SK-N-SH (cell line): ENCODE measurements around the gene IQSEC1. TPM values are rescaled to one million over a fixed set of nuclear protein-coding genes. Genes with fewer than 3 reads are reported as not detected.

Experiments
- CTCF ChIA-PET: fragments of 300-600, 350-600 bp; formaldehyde crosslinking; extraction: SDS; loops from one replicate; lab custom pipeline; 2021; lab: Yijun Ruan, JAX
- POLR2A ChIA-PET: fragments of 350-600 bp; sonication (Branson Sonifier 250); formaldehyde crosslinking; extraction: SDS; loops from one replicate; lab custom pipeline; 2020; ENCODE audit warnings: antibody characterized with exemption, inconsistent platforms; lab: Yijun Ruan, JAX
- DNase-seq: peaks from one replicate; pipeline ENCODE4 v3.0.0; 2012
- H2AFZ ChIP-seq: fragments of 200-600 bp; sonication (generic); 2 replicates; pipeline ENCODE4 v1.8.1; 2016; ENCODE audit warnings: antibody characterized with exemption, mild to moderate bottlenecking, low read depth
- H3F3A ChIP-seq: fragments of 200-600 bp; sonication (generic); replicated peaks from 2 replicates; pipeline ENCODE3; 2016; ENCODE audit warnings: antibody characterized with exemption, mild to moderate bottlenecking; ENCODE audit not compliant: insufficient read depth
- H3K27ac ChIP-seq, 2 experiments: fragments of 200-500 bp in 1 of 2; fragments of 200-600 bp in 1 of 2; sonication (Bioruptor generic) in 1 of 2; sonication (generic), shearing (Covaris generic) in 1 of 2; 2 replicates each; pipeline versions ENCODE4 v1.5.1 to v1.6.1; 2014 to 2016; ENCODE audit warnings: low read depth in 2 of 2, inconsistent platforms in 1 of 2, low read length in 1 of 2, mild to moderate bottlenecking in 1 of 2, mixed read lengths in 1 of 2
- H3K27me3 ChIP-seq: fragments of 200-600 bp; sonication (generic), shearing (Covaris generic); 2 replicates; pipeline ENCODE4 v1.6.1; 2016; ENCODE audit warnings: mixed run types; ENCODE audit not compliant: insufficient read depth
- H3K36me3 ChIP-seq, 2 experiments: fragments of 200-500 bp in 1 of 2; fragments of 200-600 bp in 1 of 2; sonication (Bioruptor generic) in 1 of 2; sonication (generic) in 1 of 2; replicated peaks in 1 of 2; 2 replicates each; pipeline versions ENCODE3 to v1.5.1; 2014 to 2016; ENCODE audit warnings: low read length in 1 of 2, mild to moderate bottlenecking in 1 of 2; ENCODE audit not compliant: insufficient read depth in 2 of 2, control insufficient read depth in 1 of 2
- H3K4me1 ChIP-seq, 2 experiments: fragments of 200-500 bp in 1 of 2; fragments of 200-600 bp in 1 of 2; sonication (Bioruptor generic) in 1 of 2; sonication (generic), shearing (Covaris generic) in 1 of 2; 2 replicates each; pipeline versions ENCODE4 v1.5.1 to v1.6.1; 2014 to 2016; ENCODE audit warnings: low read depth in 1 of 2, low read length in 1 of 2, mixed run types in 1 of 2; ENCODE audit not compliant: insufficient read depth in 2 of 2, control insufficient read depth in 1 of 2
- H3K4me2 ChIP-seq: fragments of 200-600 bp; sonication (generic), shearing (Covaris generic); 2 replicates; pipeline ENCODE4 v1.6.1; 2017; ENCODE audit warnings: mixed run types
- H3K4me3 ChIP-seq, 2 experiments: fragments of 200-500 bp in 1 of 2; fragments of 200-600 bp in 1 of 2; sonication (Bioruptor generic) in 1 of 2; sonication (generic), shearing (Covaris generic) in 1 of 2; 2 replicates each; pipeline versions ENCODE4 v1.5.1 to v1.8.1; 2014 to 2016; ENCODE audit warnings: low read depth in 2 of 2, inconsistent platforms in 1 of 2, low read length in 1 of 2, mild to moderate bottlenecking in 1 of 2, mixed read lengths in 1 of 2, moderate library complexity in 1 of 2
- H3K79me2 ChIP-seq: fragments of 200-600 bp; sonication (generic); 2 replicates; pipeline ENCODE4 v1.8.1; 2017; ENCODE audit warnings: mild to moderate bottlenecking; ENCODE audit not compliant: insufficient read depth
- H3K9ac ChIP-seq: fragments of 200-600 bp; sonication (generic); 2 replicates; pipeline ENCODE4 v1.6.1; 2017; ENCODE audit warnings: mixed run types
- H3K9me2 ChIP-seq: fragments of 200-600 bp; sonication (generic); 2 replicates; pipeline ENCODE4 v1.6.1; 2017; ENCODE audit warnings: mixed run types
- H3K9me3 ChIP-seq: fragments of 200-600 bp; sonication (generic); 2 replicates; pipeline ENCODE4 v1.6.1; 2017; ENCODE audit warnings: mixed run types, mild to moderate bottlenecking, moderate library complexity
- H4K20me1 ChIP-seq: fragments of 200-600 bp; sonication (generic); 2 replicates; pipeline ENCODE4 v1.6.1; 2017; ENCODE audit warnings: mild to moderate bottlenecking, mixed run types; ENCODE audit not compliant: insufficient read depth
- CHD2 ChIP-seq: fragments of 150-350 bp; IDR thresholded peaks from 2 replicates; pipeline ENCODE4 v1.6.1; 2018; ENCODE audit warnings: low read length; ENCODE audit not compliant: partially characterized antibody
- ELF1 ChIP-seq: IDR thresholded peaks from 2 replicates; pipeline ENCODE4 v1.4.0; 2012
- EP300 ChIP-seq, 2 experiments: IDR thresholded peaks; 2 replicates each; pipeline versions ENCODE4 v1.4.0 to v1.6.1; 2012; ENCODE audit warnings: borderline replicate concordance in 1 of 2, low read depth in 1 of 2, low read length in 1 of 2
- FOSL2 ChIP-seq: IDR thresholded peaks from 2 replicates; pipeline ENCODE4 v1.4.0; 2012; ENCODE audit warnings: low read depth, mild to moderate bottlenecking, moderate library complexity, borderline replicate concordance
- FOXM1 ChIP-seq: IDR thresholded peaks from 2 replicates; pipeline ENCODE4 v1.4.0; 2012; ENCODE audit warnings: low read depth, mild to moderate bottlenecking
- GABPA ChIP-seq: IDR thresholded peaks from 2 replicates; pipeline ENCODE4 v1.4.0; 2012; ENCODE audit warnings: low read depth, mild to moderate bottlenecking
- IRF3 ChIP-seq: fragments of 150-350 bp; IDR thresholded peaks from 2 replicates; pipeline ENCODE4 v1.6.1; 2016; ENCODE audit warnings: mild to moderate bottlenecking, low read depth, low read length
- MAX ChIP-seq: IDR thresholded peaks from 2 replicates; pipeline ENCODE4 v1.4.0; 2012; ENCODE audit warnings: low read depth
- MEF2A ChIP-seq: IDR thresholded peaks from 2 replicates; pipeline ENCODE4 v1.4.0; 2012; ENCODE audit warnings: low read depth, borderline replicate concordance
- NFIC ChIP-seq: IDR thresholded peaks from 2 replicates; pipeline ENCODE4 v1.4.0; 2012; ENCODE audit warnings: borderline replicate concordance
- NRF1 ChIP-seq: IDR thresholded peaks from 2 replicates; pipeline ENCODE4 v1.6.1; 2012; ENCODE audit warnings: low read depth, mild to moderate bottlenecking, low read length
- POLR2AphosphoS5 ChIP-seq: IDR thresholded peaks from 2 replicates; pipeline ENCODE4 v1.6.1; 2012; ENCODE audit warnings: low read depth, low read length
- REST ChIP-seq: IDR thresholded peaks from 2 replicates; pipeline ENCODE4 v1.6.1; 2012; ENCODE audit warnings: mild to moderate bottlenecking, low read depth, low read length, moderate library complexity
- RFX5 ChIP-seq: IDR thresholded peaks from 2 replicates; pipeline ENCODE4 v1.6.1; 2012; ENCODE audit warnings: mild to moderate bottlenecking, improper control_type of control experiment, low read length
- ZBTB33 ChIP-seq: IDR thresholded peaks from 2 replicates; pipeline ENCODE4 v1.4.0; 2012; ENCODE audit warnings: low read depth, borderline replicate concordance
- WGBS: methylation state at CpG from one replicate; pipeline ENCODE4 v1.1.6; 2017; ENCODE audit warnings: low lambda C conversion rate; 5-methylcytosine and 5-hydroxymethylcytosine counted together
- polyA plus RNA-seq, 3 experiments: library from polyadenylated mRNA; depleted of rRNA; stranded (reverse); fragments of >200 nt; gene quantifications; 2 replicates each; pipeline ENCODE4 v1.2.3, GENCODE V29; 2012

Gene IQSEC1
- polyA plus RNA-seq, 1 of the 3 experiments (the other 2 are of a cell fraction) = 6.2 TPM

- H3K9me3 ChIP-seq = no peaks in the 10 kb centered on the region
- H3K27ac ChIP-seq = no peak overlapping the region
- no peaks in the 10 kb centered on the region for H3K79me2 ChIP-seq
- no peak overlapping the region for H3K4me2 ChIP-seq
- TF ChIP-seq NRF1 (no peak), ZBTB33 (no peak), MEF2A (no peak), FOSL2 (no peak)
- TF ChIP-seq, all 33 proteins: peak for 0
- ChIA-PET POLR2A (no interaction called here), CTCF (interaction anchor here (0.6 to 8.6 kb wide), 4 partner anchors 8 to 32 kb away, joined by 3 to 43 read pairs (median 4); no protein-coding TSS in a partner anchor)
- no peak overlapping the region for H3K4me3 ChIP-seq
- H3K27me3 ChIP-seq = no peaks in the 10 kb centered on the region
- no peaks in the 10 kb centered on the region for H3K9me2 ChIP-seq
- H3K9ac ChIP-seq = no peak overlapping the region
- WGBS = 94% methylated on average over 22 of the region's 40 CpGs
- H3F3A ChIP-seq = no peaks in the 10 kb centered on the region
- H3K36me3 ChIP-seq = peaks cover 0 to 20% of the 10 kb centered on the region in 2 experiments
- H3K4me1 ChIP-seq = no peaks in the 10 kb centered on the region
- DNase-seq = no peak
- H4K20me1 ChIP-seq = no peaks in the 10 kb centered on the region
- no peak overlapping the region for H2AFZ ChIP-seq
Measured at GRCh38 chr3:12898965-12899755, 174.1 kb downstream of the IQSEC1 start.

GRCh38 chr3:12898290-12898964 lies 174.8 kb downstream of the IQSEC1 start:
- 92% methylated on average over 22 of the region's 22 CpGs for WGBS
- CTCF ChIA-PET = interaction anchor here (0.7 to 1.5 kb wide), 6 partner anchors 9 to 85 kb away, joined by 3 to 5 read pairs (median 4); partner anchors contain the start of gene RPL32
- no peaks in the 10 kb centered on the region for H3K9me2 ChIP-seq

More at GRCh38 chr3:12898290-12898964, 174.8 kb downstream of the IQSEC1 start:
- H3K79me2 ChIP-seq = no peaks in the 10 kb centered on the region
- peaks cover 0 to 13% of the 10 kb centered on the region in 2 experiments for H3K36me3 ChIP-seq
- no peak overlapping the region for H2AFZ ChIP-seq
- no peak overlapping the region for H3K9ac ChIP-seq
- TF ChIP-seq FOXM1 (no peak), CHD2 (no peak), ELF1 (no peak), REST (no peak), EP300 (IDR thresholded peaks at IDR 0.05; ENCODE audit: borderline replicate concordance in 1 of 2, low read depth in 1 of 2, low read length in 1 of 2) (no peak), MAX (no peak), POLR2AphosphoS5 (no peak), RFX5 (no peak), IRF3 (no peak), NFIC (no peak), GABPA (no peak)
- H3K4me2 ChIP-seq = no peak overlapping the region
- no peak overlapping the region for H3K27ac ChIP-seq
- POLR2A ChIA-PET = no interaction called here
- no peaks in the 10 kb centered on the region for H3K27me3 ChIP-seq
- H3K9me3 ChIP-seq = no peaks in the 10 kb centered on the region
- no peaks in the 10 kb centered on the region for H4K20me1 ChIP-seq
- H3K4me3 ChIP-seq = no peak overlapping the region
- H3F3A ChIP-seq = no peaks in the 10 kb centered on the region
- DNase-seq = no peak
- H3K4me1 ChIP-seq = no peaks in the 10 kb centered on the region
